Stimulated activated CD8-positive, alpha-beta memory T cell treated with anti-CD3 and anti-CD28 coated beads, Interleukin-4, amount 100 ng/mL, for 24 hours (primary cell): Measurements from ENCODE around the gene IFITM5.
"Not testable (repeated sequence)": the region's sequence is repeated elsewhere in the genome, so short reads cannot be mapped to it uniquely, and the experiment has no call there.

Experiments used
- DNase-seq: peaks from one replicate; pipeline ENCODE4 v3.0.0-alpha.2; 2020; ENCODE audit warnings: low read depth

The IFITM5 gene

GRCh38 chr11:312092-312816, 12.9 kb upstream of the IFITM5 start:
- DNase-seq, result no peak

- not testable (repeated sequence) for DNase-seq
Observed at GRCh38 chr11:311013-311748, 11.9 kb upstream of the IFITM5 start.

DNA sequence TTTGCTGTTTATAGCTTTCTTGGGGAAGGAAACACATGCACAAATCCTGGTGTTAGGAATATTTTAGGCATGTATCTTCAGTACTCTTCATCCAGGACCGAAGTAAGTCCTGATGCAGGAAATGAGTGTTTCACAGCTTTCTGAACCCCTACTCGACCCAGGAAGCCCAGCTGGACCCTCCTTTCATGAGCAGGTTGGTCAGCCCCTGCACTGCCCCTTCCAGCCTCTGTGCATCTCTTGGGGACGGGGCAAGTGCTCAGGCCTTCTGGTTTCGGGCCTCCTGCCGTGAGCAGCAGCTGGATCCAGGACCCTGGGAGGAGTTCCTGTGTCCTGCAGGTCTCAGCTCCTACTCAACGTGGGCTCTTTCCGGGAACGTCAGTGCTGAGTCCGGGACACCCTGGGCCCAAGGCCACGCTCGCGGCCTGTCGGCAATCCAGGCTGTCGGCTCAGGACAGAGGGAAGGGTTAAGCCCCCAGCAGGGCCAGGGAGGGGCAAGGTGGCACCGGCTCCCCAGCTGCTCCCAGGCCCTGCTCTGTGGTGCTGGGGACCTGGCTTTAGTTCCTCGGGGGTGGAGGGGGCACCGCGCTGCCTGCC, 10.8 kb upstream of the IFITM5 start:
- not testable (repeated sequence) for DNase-seq

- not testable (repeated sequence) for DNase-seq
Observed at GRCh38 chr11:308740-309665, 9.7 kb upstream of the IFITM5 start.

GRCh38 chr11:307766-308708, 8.7 kb upstream of the IFITM5 start, which contains the start of gene IFITM2:
Gene IFITM2, plus strand, starts transcription at chr11:307816. Its CDS starts 377 bp downstream, at chr11:308193.
- DNase-seq, result not testable (repeated sequence)

DNA sequence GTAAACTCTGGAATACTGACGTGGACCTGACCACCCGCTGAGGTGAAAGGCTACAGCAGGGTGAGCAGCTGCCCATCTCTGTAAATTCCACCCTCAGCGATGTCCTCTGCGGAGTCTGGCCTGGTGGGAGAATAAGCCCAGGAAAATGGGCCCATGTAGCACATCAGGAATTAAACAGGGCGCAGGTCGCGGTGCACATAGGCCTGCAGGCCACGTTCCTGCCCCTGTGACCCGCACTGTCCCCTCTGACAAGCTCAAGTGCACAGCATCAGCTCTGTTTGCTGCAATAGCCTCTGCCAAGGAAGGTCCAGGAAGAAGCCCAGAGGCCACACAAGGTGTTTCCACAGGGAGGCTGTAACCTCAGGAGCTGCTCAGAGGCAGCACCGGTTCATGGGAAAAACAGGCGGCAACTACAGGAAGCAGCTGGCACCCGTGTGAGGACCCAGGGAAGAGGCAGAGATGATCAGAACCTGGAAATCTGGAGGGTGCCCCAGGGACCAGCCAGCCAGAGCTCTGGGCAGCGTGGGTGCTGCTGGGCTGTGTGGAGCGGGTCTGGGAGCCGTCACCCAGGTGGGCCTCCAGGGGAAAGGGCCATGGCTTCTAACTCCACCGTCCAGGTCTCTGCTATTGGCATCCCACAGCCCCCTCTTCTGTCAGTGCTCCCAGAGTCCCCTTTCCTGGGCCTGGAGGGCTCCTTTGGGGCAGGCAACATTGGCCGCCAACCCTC, 7.5 kb upstream of the IFITM5 start:
- DNase-seq, result no peak

- no peak for DNase-seq
Observed at GRCh38 chr11:305844-306211, 6.5 kb upstream of the IFITM5 start.

DNA sequence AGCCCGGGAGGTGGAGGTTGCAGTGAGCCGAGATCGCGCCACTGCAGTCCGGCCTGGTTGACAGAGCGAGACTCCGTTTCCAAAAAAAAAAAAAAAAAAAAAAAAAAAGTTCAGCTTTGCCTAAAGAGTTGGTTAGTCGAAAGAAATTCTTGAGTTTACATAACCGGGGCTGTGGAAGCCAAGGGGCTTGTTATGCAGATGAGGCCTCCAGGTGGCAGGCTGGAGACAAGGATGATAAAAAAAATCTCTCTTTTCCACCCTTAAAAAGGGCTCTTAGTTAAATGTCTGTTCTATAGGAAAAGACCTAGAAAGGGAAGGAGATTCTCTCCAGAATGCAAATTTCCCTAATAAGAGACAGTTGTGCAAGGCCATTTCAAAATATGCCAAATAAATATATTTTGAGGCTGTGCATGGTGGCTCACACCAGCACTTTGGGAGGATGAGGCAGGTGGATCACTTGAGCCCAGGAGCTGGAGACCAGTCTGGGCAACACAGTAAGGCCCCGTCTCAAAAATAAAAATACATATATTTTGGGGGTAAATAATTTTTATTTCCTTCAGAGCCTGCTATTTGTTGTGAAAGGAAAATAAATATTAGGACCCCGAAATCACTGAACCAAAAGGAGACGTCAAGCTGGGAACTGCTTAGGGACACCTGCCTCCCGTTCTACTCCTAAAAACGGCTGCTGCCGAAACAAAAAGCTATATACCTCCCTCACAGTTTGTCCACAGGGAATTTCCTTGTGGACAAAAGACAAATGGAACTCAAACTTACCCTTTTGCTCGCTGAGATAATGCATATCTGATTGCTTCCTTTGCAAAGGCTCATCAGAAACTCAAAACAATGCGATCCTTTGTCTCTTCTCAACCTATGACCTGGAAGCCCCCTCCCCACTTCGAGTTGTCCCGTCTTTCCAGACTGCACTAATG, 5.9 kb upstream of the IFITM5 start:
- DNase-seq, result no peak

DNA sequence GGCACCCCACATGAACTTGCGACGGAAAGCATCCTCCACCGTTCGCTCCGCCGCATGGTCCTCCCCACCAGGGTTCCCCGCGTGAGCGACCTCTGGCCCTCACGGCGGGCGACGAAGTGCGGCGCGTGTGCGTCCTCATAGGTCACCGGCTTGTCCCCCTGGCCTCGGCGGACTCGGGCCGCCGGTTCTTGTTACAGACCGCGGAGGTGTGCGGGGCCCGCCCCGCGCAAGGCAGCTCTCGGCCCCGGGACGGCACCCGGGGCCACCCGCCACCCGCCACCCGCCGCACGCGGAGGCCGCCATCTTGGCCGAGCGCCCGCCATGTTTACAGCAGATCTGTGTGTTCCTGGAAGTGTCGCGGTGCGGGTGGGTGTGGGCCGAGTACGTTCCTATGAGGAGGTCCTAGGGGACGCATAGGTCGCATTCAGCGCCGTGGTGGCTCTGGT, 4.8 kb upstream of the IFITM5 start:
- no peak for DNase-seq

DNA sequence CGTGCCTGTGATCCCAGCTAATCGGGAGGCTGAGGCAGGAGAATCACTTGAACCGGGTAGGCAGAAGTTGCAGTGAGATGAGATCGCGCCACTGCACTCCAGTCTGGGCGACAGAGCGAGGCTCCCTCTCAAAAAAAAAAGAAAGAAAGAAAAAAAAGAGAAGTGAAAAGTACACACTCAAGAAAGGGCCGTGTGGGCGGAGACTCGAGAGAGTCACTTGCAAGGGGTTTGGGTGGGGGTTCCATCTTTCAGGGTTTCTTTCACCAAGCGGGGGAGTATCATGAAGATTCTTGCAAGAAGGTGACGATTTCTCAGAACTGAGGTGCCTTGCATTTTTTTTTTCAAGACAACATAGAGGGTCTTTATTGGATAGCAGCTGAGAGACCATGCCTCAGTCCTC, 4.0 kb upstream of the IFITM5 start:
- no peak for DNase-seq

DNA sequence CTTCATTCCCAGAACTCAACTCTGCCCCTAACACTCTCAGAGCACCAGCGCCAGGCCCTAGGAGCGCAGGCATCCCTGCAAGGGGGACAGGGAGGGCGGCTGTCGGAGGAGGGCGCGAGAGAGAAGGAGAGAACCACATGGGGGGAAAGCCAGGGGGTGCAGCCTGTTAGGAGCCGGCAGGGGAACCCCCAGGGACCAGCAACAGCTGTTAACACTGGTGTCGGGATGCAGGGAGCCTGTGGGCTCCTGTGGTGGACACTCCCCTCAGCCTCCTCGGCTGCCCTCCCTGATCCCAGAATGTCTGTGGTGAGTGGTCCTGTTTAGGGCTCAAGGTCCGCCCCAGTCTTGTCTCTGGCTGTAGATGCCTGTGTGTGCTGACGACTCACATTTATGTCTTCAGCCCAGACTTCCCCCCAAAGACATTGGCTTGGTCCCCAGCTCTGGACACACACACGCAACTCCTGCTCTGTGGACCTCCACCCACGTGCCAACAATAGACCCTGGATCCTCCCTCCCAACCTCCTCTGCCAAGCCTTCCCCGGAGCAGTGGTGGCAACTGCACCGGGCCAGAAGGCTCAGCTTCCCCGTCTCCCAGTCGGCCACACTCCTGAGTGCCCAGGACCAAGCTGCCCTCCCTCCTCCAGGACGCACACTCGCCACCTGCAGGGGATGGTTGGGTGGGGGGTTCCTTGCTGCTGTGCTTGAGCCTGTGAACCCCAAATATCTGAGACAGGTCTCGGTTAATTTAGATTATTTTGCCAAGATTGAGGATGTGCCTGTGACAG, 817 bp upstream of the IFITM5 start:
- DNase-seq, result no peak

DNA sequence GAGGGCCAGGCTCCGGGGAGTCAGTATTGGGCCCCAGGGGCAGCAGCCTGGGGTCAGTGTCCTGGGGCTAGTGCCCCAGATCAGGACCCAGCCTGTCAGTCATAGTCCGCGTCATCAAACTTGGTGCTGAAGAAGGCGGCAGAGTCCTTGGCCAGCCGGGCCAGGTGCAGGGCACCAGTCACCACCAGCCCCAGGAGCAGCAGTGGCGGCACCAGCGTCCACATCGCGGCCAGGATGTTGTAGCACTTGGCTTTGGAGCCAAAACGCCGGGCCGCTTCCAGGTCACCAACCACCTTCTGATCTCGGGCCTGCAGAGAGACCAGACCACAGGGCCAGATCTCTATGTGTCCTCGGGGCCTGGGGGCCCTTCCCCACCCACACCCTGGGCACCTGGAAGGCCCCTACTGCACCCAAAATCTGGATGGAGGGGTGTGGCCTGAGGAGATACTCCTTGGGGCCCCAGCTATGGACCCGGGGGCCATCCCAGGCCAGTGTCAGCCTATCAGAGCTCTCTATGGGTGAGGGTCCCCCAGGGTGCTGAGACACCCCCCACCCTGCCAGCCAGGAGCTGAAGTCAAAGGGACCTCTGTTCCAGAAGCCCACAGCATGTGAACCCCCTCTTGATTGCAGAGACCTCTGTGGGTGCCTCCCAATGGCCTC, 790 bp downstream of the IFITM5 start:
- no peak for DNase-seq

DNA sequence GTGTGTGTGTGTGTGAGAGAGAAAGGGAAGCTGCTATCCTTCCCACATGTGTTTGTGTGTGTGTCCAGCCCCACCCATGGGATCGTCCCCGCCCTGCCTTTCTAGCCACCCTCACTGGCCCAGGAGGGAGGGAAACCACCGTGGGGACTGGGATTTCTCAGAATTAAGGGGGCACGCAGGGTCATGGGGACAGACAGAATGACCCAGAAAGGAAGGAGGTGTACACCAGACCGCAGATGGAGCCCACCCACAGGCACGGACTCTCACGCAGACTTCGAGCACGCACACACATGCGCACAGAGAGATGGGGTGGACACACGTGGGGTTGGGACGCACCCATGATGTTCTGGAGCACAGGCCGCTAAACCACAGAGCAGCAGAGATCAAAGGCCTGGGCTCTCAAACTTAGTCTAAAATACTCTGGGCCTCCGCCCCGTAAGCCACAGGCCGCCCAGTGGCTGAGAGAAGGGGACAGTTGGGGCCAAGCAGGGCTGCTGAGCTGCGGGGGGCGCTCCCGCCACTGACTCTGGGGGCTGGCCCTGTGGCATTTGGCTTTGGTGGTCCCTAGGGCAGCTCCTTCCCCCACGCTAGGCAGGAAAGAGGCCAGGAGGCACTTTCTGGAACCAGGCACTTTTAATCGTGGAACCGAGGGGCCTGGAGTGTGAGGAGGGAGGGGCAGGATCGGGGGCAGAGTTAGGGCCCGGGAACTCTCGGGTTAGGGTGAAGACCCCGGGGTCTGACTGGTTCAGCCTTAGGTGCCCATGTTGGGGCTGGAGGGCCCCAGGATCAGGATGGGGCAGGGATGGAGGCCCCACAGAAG, 1.5 kb downstream of the IFITM5 start:
- DNase-seq, result no peak

DNA sequence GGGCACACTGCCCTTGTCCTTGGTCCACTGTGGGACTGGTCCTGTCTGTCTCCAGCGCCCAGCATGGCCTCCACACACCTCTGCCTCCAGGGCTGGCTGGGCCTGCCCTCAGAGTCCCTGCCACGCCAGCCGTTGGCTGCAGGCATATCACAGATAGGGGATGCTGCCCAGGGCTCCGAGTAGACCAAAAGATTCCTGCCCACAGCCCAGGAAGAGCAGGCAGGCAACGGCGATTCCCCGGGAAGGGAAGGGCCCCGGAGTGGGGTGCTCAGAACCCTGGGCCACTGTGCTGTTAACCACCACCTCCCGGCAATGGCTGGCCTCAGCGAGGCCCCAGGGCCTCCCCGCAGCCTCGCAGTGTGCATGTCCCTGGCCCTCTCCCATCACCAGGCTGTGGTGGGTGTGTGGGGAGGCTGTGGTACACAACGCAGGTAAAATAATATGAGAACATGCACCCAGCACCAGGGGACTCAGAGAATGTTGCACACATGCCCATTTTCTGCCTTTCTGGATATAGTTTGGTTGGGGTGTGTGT, 2.2 kb downstream of the IFITM5 start:
- DNase-seq, result no peak

- no peak for DNase-seq
Observed at GRCh38 chr11:296171-297050, 2.9 kb downstream of the IFITM5 start.
